H1 (cell line): ENCODE results near the gene PIGBOS1. TPM values are rescaled to one million over a fixed set of nuclear protein-coding genes. Genes with fewer than 3 reads are reported as not detected.

Experiments used
- CHD7 ChIP-seq: fragments of 300-600 bp; sonication (generic); IDR thresholded peaks from 2 replicates; pipeline ENCODE4 v1.7.1; 2012; ENCODE audit warnings: low read length, moderate library complexity, mild to moderate bottlenecking, inconsistent platforms; ENCODE audit not compliant: insufficient replicate concordance
- CTBP2 ChIP-seq: IDR thresholded peaks from 2 replicates; pipeline ENCODE4 v1.7.0; 2011; ENCODE audit warnings: borderline replicate concordance, mild to moderate bottlenecking, moderate library complexity, mixed read lengths, low read length; ENCODE audit not compliant: insufficient read depth, insufficient read length
- EP300 ChIP-seq, 2 experiments: IDR thresholded peaks; 1 replicate in 1 of 2; 2 replicates in 1 of 2; pipeline ENCODE4 v1.6.1; 2011 to 2012; ENCODE audit warnings: low read depth in 2 of 2, low read length in 2 of 2, mild to moderate bottlenecking in 2 of 2, borderline replicate concordance in 1 of 2, inconsistent platforms in 1 of 2, moderate library complexity in 1 of 2
- polyA plus RNA-seq, 7 experiments: library from polyadenylated mRNA; depleted of rRNA in 3 of 7; stranded (reverse) in 5 of 7; unstranded in 2 of 7; fragments of >200 nt in 5 of 7; fragments of 200-250 nt in 2 of 7; gene quantifications; 1 replicate in 5 of 7; 2 replicates in 1 of 7; 4 replicates in 1 of 7; pipeline versions ENCODE4 v1.2.1 to v1.2.3, GENCODE V29; 2011 to 2013; ENCODE audit warnings: missing spikeins in 2 of 7, mixed read lengths in 2 of 7
- total RNA-seq: library from RNA; stranded (reverse); fragmentation: NEBNext Ultra II Directional; extraction: Animal tissue kit (Norgen Biotek cat#: 25700); gene quantifications from 2 replicates; pipeline ENCODE4 v1.2.1, GENCODE V29; 2021

Gene PIGBOS1
- total and polyA plus RNA-seq, 2 of the 8 experiments (the other 6 are each of a cell fraction or from before 2014, with no cell fraction given), result 7.8 to 16.7 TPM

- TF ChIP-seq CHD7 (no peak), EP300 (IDR thresholded peaks at IDR 0.05; ENCODE audit: borderline replicate concordance in 1 of 2, low read depth in 2 of 2, low read length in 2 of 2) (no peak), CTBP2 (no peak)
- TF ChIP-seq, all 59 proteins: peak for 0
Observed at GRCh38 chr15:55360256-55360655, 41.3 kb upstream of the PIGBOS1 start (continued).
